GM12878 (cell line): ENCODE results near the gene BOD1L2. TPM values are rescaled to one million over a fixed set of nuclear protein-coding genes. Genes with fewer than 3 reads are reported as not detected.

ENCODE experiments used
- ATAC-seq: fragments of 200-7000 bp; cut with Tn5 transposase; 3 replicates; pipeline ENCODE4 v1.9.1; 2020; ENCODE audit warnings: mild to moderate bottlenecking, moderate library complexity
- BruUV-seq: library from RNA; stranded (reverse); fragments of 400-500 nt; replicated peaks from 2 replicates; lab custom pipeline; 2021; lab: Mats Ljungman, UMichigan
- CTCF ChIA-PET: fragments of 300-600 bp; sonication (Branson Sonifier 250); formaldehyde crosslinking; extraction: SDS; loops from one replicate; lab custom pipeline; 2021; ENCODE audit warnings: inconsistent platforms; lab: Yijun Ruan, JAX
- POLR2A ChIA-PET: fragments of 350-600 bp; formaldehyde crosslinking; extraction: SDS; loops from one replicate; lab custom pipeline; 2021; ENCODE audit warnings: inconsistent platforms; lab: Charles Lee
- RAD21 ChIA-PET: fragments of 300-600 bp; sonication (Branson Sonifier 250); formaldehyde crosslinking; loops from one replicate; lab custom pipeline; 2023; ENCODE audit warnings: antibody characterized with exemption; ENCODE audit not compliant: unreplicated experiment; lab: Charles Lee
- SMC1A ChIA-PET: fragments of 300-600 bp; sonication (Branson Sonifier 250); formaldehyde crosslinking; loops from one replicate; lab custom pipeline; 2023; ENCODE audit not compliant: unreplicated experiment, uncharacterized antibody; lab: Charles Lee
- DNase-seq: peaks from one replicate; pipeline ENCODE4 v3.0.0-alpha.2; 2011; ENCODE audit warnings: low read depth, low spot score
- FAIRE-seq: peaks from 3 replicates; lab custom pipeline; 2011; peaks lifted over from hg19 to GRCh38; lab: Jason Lieb, UNC
- H2AFZ ChIP-seq: 2 replicates; pipeline ENCODE4 v1.6.0; 2011; ENCODE audit warnings: low read depth, low read length, control low read depth; ENCODE audit not compliant: control insufficient read depth
- H3K27ac ChIP-seq: 2 replicates; pipeline ENCODE4 v1.5.1; 2011; ENCODE audit warnings: control low read depth; ENCODE audit not compliant: control insufficient read depth, insufficient read depth
- H3K27me3 ChIP-seq, 2 experiments: replicated peaks in 1 of 2; 2 replicates each; pipeline versions ENCODE4 v1.6.0 to v1.6.1; 2011; ENCODE audit warnings: low read length in 1 of 2; ENCODE audit not compliant: control insufficient read depth in 2 of 2, insufficient read depth in 2 of 2
- H3K36me3 ChIP-seq, 2 experiments: 2 replicates each; pipeline ENCODE4 v1.5.1; 2011; ENCODE audit warnings: low read length in 1 of 2; ENCODE audit not compliant: control insufficient read depth in 2 of 2, insufficient read depth in 2 of 2
- H3K4me1 ChIP-seq: 2 replicates; pipeline ENCODE4 v1.6.1; 2011; ENCODE audit warnings: mild to moderate bottlenecking, low read length, moderate library complexity, mixed read lengths; ENCODE audit not compliant: control insufficient read depth, insufficient read depth
- H3K4me2 ChIP-seq: 2 replicates; pipeline ENCODE4 v1.6.0; 2011; ENCODE audit warnings: control low read depth; ENCODE audit not compliant: control insufficient read depth, insufficient read depth
- H3K4me3 ChIP-seq: fragments of 200-600 bp; sonication (generic); 2 replicates; pipeline ENCODE4 v1.5.1; 2016
- H3K79me2 ChIP-seq: 2 replicates; pipeline ENCODE4 v1.6.0; 2011; ENCODE audit warnings: low read length; ENCODE audit not compliant: control insufficient read depth, insufficient read depth
- H3K9ac ChIP-seq: 2 replicates; pipeline ENCODE4 v1.8.0; 2011; ENCODE audit warnings: low read length, control low read depth, mixed read lengths; ENCODE audit not compliant: control insufficient read depth, insufficient read depth
- H3K9me3 ChIP-seq: replicated peaks from 3 replicates; pipeline ENCODE4 v1.5.1; 2011; ENCODE audit warnings: mild to moderate bottlenecking, low read length; ENCODE audit not compliant: control insufficient read depth, insufficient read depth
- H4K20me1 ChIP-seq: 2 replicates; pipeline ENCODE4 v1.6.0; 2011; ENCODE audit not compliant: control insufficient read depth, insufficient read depth
- CREB1 ChIP-seq: IDR thresholded peaks from 2 replicates; pipeline ENCODE4 v1.6.1; 2012; ENCODE audit warnings: low read depth, mild to moderate bottlenecking, inconsistent platforms
- WGBS: methylation state at CpG from one replicate; pipeline ENCODE4 v1.1.6; 2016; ENCODE audit warnings: low lambda C conversion rate; ENCODE audit not compliant: insufficient replicate concordance, insufficient coverage; ENCODE audit errors: missing lambda C conversion rate; 5-methylcytosine and 5-hydroxymethylcytosine counted together
- in situ Hi-C: fragments of 300-500 bp; cut with MboI; formaldehyde crosslinking; loops from 9 replicates; pipeline ENCODE4 v1.14.3; 2018; ENCODE audit warnings: mixed read lengths
- intact Hi-C: fragments of 100-400 bp; cut with micrococcal nuclease; formaldehyde crosslinking; loops from one replicate; pipeline ENCODE4 v1.14.2; 2022; ENCODE audit not compliant: unreplicated experiment
- polyA plus RNA-seq, 11 experiments: library from polyadenylated mRNA; depleted of rRNA in 4 of 11; unstranded in 6 of 11; stranded (reverse) in 5 of 11; fragments of >200 nt; fragmentation: Nextera tagmentation in 4 of 11; fragmentation: Illumina TruSeq in 1 of 11; extraction: Ambion mirVana in 4 of 11; extraction: Trizol in 1 of 11; gene quantifications; 1 replicate in 1 of 11; 2 replicates in 10 of 11; pipeline versions ENCODE4 v1.2.1 to v1.2.3, GENCODE V29; 2011 to 2016; ENCODE audit warnings: inconsistent platforms in 2 of 11, missing spikeins in 2 of 11, low read depth in 1 of 11
- total RNA-seq, 4 experiments: library from RNA; depleted of rRNA in 3 of 4; stranded (reverse); fragments of >200 nt in 3 of 4; fragmentation: Illumina TruSeq in 1 of 4; extraction: Trizol in 1 of 4; gene quantifications; 2 replicates each; pipeline versions ENCODE4 v1.2.1 to v1.2.3, GENCODE V29; 2013 to 2021
- TF ChIP-seq, protein P1 (sequence below): fragments of 450-650 bp; IDR thresholded peaks from 2 replicates; pipeline ENCODE4 v1.6.1; 2017; ENCODE audit warnings: antibody characterized with exemption, mild to moderate bottlenecking, moderate library complexity
- TF ChIP-seq, protein P2 (sequence below): fragments of 450-650 bp; IDR thresholded peaks from 2 replicates; pipeline ENCODE4 v1.6.1; 2017; ENCODE audit warnings: mild to moderate bottlenecking, low read depth, inconsistent platforms; ENCODE audit not compliant: poor library complexity, severe bottlenecking

Gene BOD1L2
- total and polyA plus RNA-seq, 10 of the 15 experiments (the other 5 are each of a cell fraction or from before 2014, with no cell fraction given), result not detected

DNA sequence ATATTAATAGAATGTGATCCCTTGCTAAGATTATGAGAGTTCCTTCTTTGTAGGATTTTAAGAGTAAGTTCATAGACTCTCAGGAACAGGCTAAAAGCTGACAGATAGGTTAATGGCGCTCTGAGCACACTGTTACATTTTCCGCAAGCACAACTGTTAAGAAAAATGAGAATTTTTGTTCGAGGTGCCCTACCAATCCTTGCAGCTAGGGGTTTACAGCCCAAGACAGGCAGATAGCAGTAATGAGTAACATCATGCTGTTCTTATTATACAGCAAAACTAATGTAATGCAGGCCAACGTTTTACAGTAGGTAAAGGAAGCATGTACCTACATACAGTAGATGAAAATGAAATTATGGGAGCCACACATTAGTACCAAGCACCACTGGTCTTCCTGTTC lies 11.2 kb upstream of the BOD1L2 start:
- in situ Hi-C loops (no loop called here), intact Hi-C loops (no loop called here)
- Histone ChIP-seq H3K4me3 (no peak overlapping the region), H3K27ac (no peak overlapping the region), H3K27me3 (no peaks in the 10 kb centered on the region), H3K9ac (no peak overlapping the region), H3K4me1 (no peaks in the 10 kb centered on the region), H3K79me2 (no peaks in the 10 kb centered on the region), H3K4me2 (no peak overlapping the region), H2AFZ (no peak overlapping the region), H4K20me1 (no peaks in the 10 kb centered on the region), H3K9me3 (no peaks in the 10 kb centered on the region; the same call in 2 of the 3 replicates), H3K36me3 (no peaks in the 10 kb centered on the region)
- 13% methylated on average over 4 of the region's 4 CpGs for WGBS
- ATAC-seq (no peak), FAIRE-seq (no peak), DNase-seq (no peak)
- TF ChIP-seq CREB1, result no peak
- TF ChIP-seq, protein P1, sequence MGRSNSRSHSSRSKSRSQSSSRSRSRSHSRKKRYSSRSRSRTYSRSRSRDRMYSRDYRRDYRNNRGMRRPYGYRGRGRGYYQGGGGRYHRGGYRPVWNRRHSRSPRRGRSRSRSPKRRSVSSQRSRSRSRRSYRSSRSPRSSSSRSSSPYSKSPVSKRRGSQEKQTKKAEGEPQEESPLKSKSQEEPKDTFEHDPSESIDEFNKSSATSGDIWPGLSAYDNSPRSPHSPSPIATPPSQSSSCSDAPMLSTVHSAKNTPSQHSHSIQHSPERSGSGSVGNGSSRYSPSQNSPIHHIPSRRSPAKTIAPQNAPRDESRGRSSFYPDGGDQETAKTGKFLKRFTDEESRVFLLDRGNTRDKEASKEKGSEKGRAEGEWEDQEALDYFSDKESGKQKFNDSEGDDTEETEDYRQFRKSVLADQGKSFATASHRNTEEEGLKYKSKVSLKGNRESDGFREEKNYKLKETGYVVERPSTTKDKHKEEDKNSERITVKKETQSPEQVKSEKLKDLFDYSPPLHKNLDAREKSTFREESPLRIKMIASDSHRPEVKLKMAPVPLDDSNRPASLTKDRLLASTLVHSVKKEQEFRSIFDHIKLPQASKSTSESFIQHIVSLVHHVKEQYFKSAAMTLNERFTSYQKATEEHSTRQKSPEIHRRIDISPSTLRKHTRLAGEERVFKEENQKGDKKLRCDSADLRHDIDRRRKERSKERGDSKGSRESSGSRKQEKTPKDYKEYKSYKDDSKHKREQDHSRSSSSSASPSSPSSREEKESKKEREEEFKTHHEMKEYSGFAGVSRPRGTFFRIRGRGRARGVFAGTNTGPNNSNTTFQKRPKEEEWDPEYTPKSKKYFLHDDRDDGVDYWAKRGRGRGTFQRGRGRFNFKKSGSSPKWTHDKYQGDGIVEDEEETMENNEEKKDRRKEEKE, result no peak
- TF ChIP-seq, protein P2, sequence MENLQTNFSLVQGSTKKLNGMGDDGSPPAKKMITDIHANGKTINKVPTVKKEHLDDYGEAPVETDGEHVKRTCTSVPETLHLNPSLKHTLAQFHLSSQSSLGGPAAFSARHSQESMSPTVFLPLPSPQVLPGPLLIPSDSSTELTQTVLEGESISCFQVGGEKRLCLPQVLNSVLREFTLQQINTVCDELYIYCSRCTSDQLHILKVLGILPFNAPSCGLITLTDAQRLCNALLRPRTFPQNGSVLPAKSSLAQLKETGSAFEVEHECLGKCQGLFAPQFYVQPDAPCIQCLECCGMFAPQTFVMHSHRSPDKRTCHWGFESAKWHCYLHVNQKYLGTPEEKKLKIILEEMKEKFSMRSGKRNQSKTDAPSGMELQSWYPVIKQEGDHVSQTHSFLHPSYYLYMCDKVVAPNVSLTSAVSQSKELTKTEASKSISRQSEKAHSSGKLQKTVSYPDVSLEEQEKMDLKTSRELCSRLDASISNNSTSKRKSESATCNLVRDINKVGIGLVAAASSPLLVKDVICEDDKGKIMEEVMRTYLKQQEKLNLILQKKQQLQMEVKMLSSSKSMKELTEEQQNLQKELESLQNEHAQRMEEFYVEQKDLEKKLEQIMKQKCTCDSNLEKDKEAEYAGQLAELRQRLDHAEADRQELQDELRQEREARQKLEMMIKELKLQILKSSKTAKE, result no peak
- ChIA-PET CTCF (interaction anchor here (0.8 to 1.4 kb wide), 2 partner anchors 36 to 53 kb away, joined by 3 to 4 read pairs; no protein-coding TSS in a partner anchor), POLR2A (no interaction called here), SMC1A (interaction anchor here (1.2 to 1.7 kb wide), 2 partner anchors 10 to 15 kb away, joined by 3 to 4 read pairs; no protein-coding TSS in a partner anchor), RAD21 (no interaction called here)
- no TSS peak for BruUV-seq
